Uterus (tissue), 4 donors: ENCODE measurements around the gene VSIG10L2. TPM values are rescaled to one million over a fixed set of nuclear protein-coding genes. Genes with fewer than 3 reads are reported as not detected.

Experiments
- DNase-seq, 2 donors: peaks; one replicate each; pipeline ENCODE4 v3.0.0-alpha.2; 2019 to 2020
- H3K27ac ChIP-seq, 2 donors: fragments of 200-600 bp; sonication (generic); 1 replicate in 1 of 2; 2 replicates in 1 of 2; pipeline ENCODE4 v1.5.1; 2016 to 2018
- H3K27me3 ChIP-seq, 2 donors: fragments of 200-600 bp; sonication (generic); one replicate each; pipeline ENCODE4 v1.5.1; 2018 to 2019; ENCODE audit warnings: control low read depth in 1 of 2
- H3K36me3 ChIP-seq, 2 donors: fragments of 200-600 bp; sonication (generic); one replicate each; pipeline ENCODE4 v1.5.1; 2019; ENCODE audit warnings: control low read depth in 1 of 2
- H3K4me1 ChIP-seq, 2 donors: fragments of 200-600 bp; sonication (generic); one replicate each; pipeline ENCODE4 v1.5.1; 2018 to 2019; ENCODE audit warnings: control low read depth in 1 of 2
- H3K4me3 ChIP-seq, 2 donors: fragments of 200-600 bp; sonication (generic); 1 replicate in 1 of 2; 2 replicates in 1 of 2; pipeline ENCODE4 v1.5.1; 2018 to 2019; ENCODE audit warnings: mild to moderate bottlenecking in 1 of 2
- H3K9me3 ChIP-seq, 2 donors: fragments of 200-600 bp; sonication (generic); one replicate each; pipeline ENCODE4 v1.5.1; 2019; ENCODE audit warnings: control low read depth in 1 of 2
- CTCF ChIP-seq, 4 experiments: fragments of 200-600 bp in 2 of 4; fragments of 450-650 bp in 2 of 4; sonication (generic) in 2 of 4; IDR thresholded peaks; one replicate each; pipeline ENCODE4 v1.5.1; 2016 to 2019; ENCODE audit warnings: antibody characterized with exemption in 4 of 4, mild to moderate bottlenecking in 2 of 4, moderate library complexity in 1 of 4
- POLR2A ChIP-seq, 2 donors: fragments of 450-650 bp; IDR thresholded peaks; one replicate each; pipeline ENCODE4 v1.6.1; 2016; ENCODE audit warnings: antibody characterized with exemption in 2 of 2, mild to moderate bottlenecking in 1 of 2, moderate library complexity in 1 of 2
- intact Hi-C: fragments of 100-400 bp; cut with DNase I; formaldehyde crosslinking; loops from one replicate; pipeline ENCODE4 v1.15.1; 2023; ENCODE audit warnings: low total_unique reads
- total RNA-seq, 4 donors: library from RNA; depleted of rRNA in 3 of 4; stranded (reverse); fragments of >200 nt in 3 of 4; gene quantifications; one replicate each; pipeline versions ENCODE4 v1.1.0 to v1.2.4, GENCODE V29; 2014 to 2023
- donor health status: DM: yes; HTN: yes; CAD: no.

VSIG10L2 gene
- total RNA-seq, 4 donors from 2014 or later, result 1.1 to 9.5 TPM; not detected in 2

GRCh38 chr11:125960771-125961170 lies 14.9 kb downstream of the VSIG10L2 start:
- peaks cover 0 to 3% of the 10 kb centered on the region in 2 donors for H3K4me1 ChIP-seq
- no peaks in the 10 kb centered on the region for H3K27me3 ChIP-seq
- H3K4me3 ChIP-seq, result no peak overlapping the region
- no peaks in the 10 kb centered on the region for H3K36me3 ChIP-seq
- H3K9me3 ChIP-seq, result no peaks in the 10 kb centered on the region
- H3K27ac ChIP-seq, result no peak overlapping the region
- no peak for DNase-seq
- intact Hi-C loops, result no loop called here
- TF ChIP-seq POLR2A (IDR thresholded peaks at IDR 0.05) (no peak), CTCF (IDR thresholded peaks at IDR 0.05) (no peak)

- H3K9me3 ChIP-seq, result no peaks in the 10 kb centered on the region
- H3K36me3 ChIP-seq, result no peaks in the 10 kb centered on the region
- no peak for DNase-seq
- H3K4me3 ChIP-seq, result no peak overlapping the region
- H3K27me3 ChIP-seq, result no peaks in the 10 kb centered on the region
- no peaks in the 10 kb centered on the region for H3K4me1 ChIP-seq
- no peak overlapping the region for H3K27ac ChIP-seq
- intact Hi-C loops, result no loop called here
- TF ChIP-seq POLR2A (IDR thresholded peaks at IDR 0.05) (no peak), CTCF (IDR thresholded peaks at IDR 0.05) (no peak)
Observed at GRCh38 chr11:125967515-125967914, 21.7 kb downstream of the VSIG10L2 start.

GRCh38 chr11:125968354-125968753 lies 22.5 kb downstream of the VSIG10L2 start:
- Histone ChIP-seq H3K9me3 (no peaks in the 10 kb centered on the region), H3K4me3 (no peak overlapping the region), H3K27ac (no peak overlapping the region), H3K4me1 (no peaks in the 10 kb centered on the region), H3K36me3 (no peaks in the 10 kb centered on the region), H3K27me3 (no peaks in the 10 kb centered on the region)
- TF ChIP-seq CTCF (IDR thresholded peaks at IDR 0.05), result no peak
- TF ChIP-seq POLR2A (IDR thresholded peaks at IDR 0.05), result no peak
- no peak for DNase-seq
- intact Hi-C loops, result no loop called here

GRCh38 chr11:125971618-125972017 lies 25.8 kb downstream of the VSIG10L2 start:
- TF ChIP-seq POLR2A (IDR thresholded peaks at IDR 0.05) (no peak), CTCF (IDR thresholded peaks at IDR 0.05) (no peak)
- no peaks in the 10 kb centered on the region for H3K27me3 ChIP-seq
- no peaks in the 10 kb centered on the region for H3K9me3 ChIP-seq
- H3K4me3 ChIP-seq, result no peak overlapping the region
- intact Hi-C loops, result no loop called here
- H3K36me3 ChIP-seq, result no peaks in the 10 kb centered on the region
- no peaks in the 10 kb centered on the region for H3K4me1 ChIP-seq
- no peak for DNase-seq
- H3K27ac ChIP-seq, result no peak overlapping the region

GRCh38 chr11:125974284-125974683 lies 28.4 kb downstream of the VSIG10L2 start:
- DNase-seq, result no peak
- TF ChIP-seq POLR2A (IDR thresholded peaks at IDR 0.05) (no peak), CTCF (IDR thresholded peaks at IDR 0.05) (no peak)
- Histone ChIP-seq H3K36me3 (no peaks in the 10 kb centered on the region), H3K27me3 (peaks cover 0 to 5% of the 10 kb centered on the region in 2 donors), H3K9me3 (no peaks in the 10 kb centered on the region), H3K27ac (no peak overlapping the region), H3K4me3 (no peak overlapping the region), H3K4me1 (no peaks in the 10 kb centered on the region)
- intact Hi-C loops, result no loop called here
